Trophoblast cell (in vitro differentiated cells and primary cell): Measurements from ENCODE around the gene OSBPL3.

Source experiments
- DNase-seq, 2 donors: peaks; one replicate each; pipeline ENCODE4 v3.0.0-alpha.2; 2016
- H2AFZ ChIP-seq: 2 replicates; pipeline ENCODE4 v1.6.1; 2013; ENCODE audit warnings: low read length, moderate library complexity, mild to moderate bottlenecking; ENCODE audit not compliant: insufficient read depth, poor library complexity
- H2AK5ac ChIP-seq: 2 replicates; pipeline ENCODE4 v1.6.1; 2013; ENCODE audit warnings: mild to moderate bottlenecking, low read length
- H2BK120ac ChIP-seq: 2 replicates; pipeline ENCODE4 v1.6.1; 2013; ENCODE audit warnings: low read length, mild to moderate bottlenecking, moderate library complexity; ENCODE audit not compliant: insufficient read depth, poor library complexity
- H2BK12ac ChIP-seq: 2 replicates; pipeline ENCODE4 v1.6.1; 2013; ENCODE audit warnings: mild to moderate bottlenecking, low read length, moderate library complexity
- H2BK5ac ChIP-seq: 2 replicates; pipeline ENCODE4 v1.6.1; 2013; ENCODE audit warnings: low read length, low read depth, moderate library complexity, mild to moderate bottlenecking; ENCODE audit not compliant: poor library complexity
- H3K14ac ChIP-seq: 2 replicates; pipeline ENCODE4 v1.6.1; 2013; ENCODE audit warnings: mild to moderate bottlenecking, low read length
- H3K18ac ChIP-seq: 2 replicates; pipeline ENCODE4 v1.6.1; 2013; ENCODE audit warnings: mild to moderate bottlenecking, low read length
- H3K23ac ChIP-seq: 2 replicates; pipeline ENCODE4 v1.6.1; 2013; ENCODE audit warnings: low read length
- H3K27ac ChIP-seq: 2 replicates; pipeline ENCODE4 v1.5.1; 2013; ENCODE audit warnings: low read depth, mild to moderate bottlenecking, inconsistent platforms, low read length, moderate library complexity
- H3K27me3 ChIP-seq: 2 replicates; pipeline ENCODE4 v1.6.1; 2013; ENCODE audit warnings: inconsistent platforms, mild to moderate bottlenecking, low read length, moderate library complexity; ENCODE audit not compliant: insufficient read depth
- H3K36me3 ChIP-seq, 2 experiments: 1 replicate in 1 of 2; 2 replicates in 1 of 2; pipeline ENCODE4 v1.6.1; 2013; ENCODE audit warnings: low read length in 2 of 2, mild to moderate bottlenecking in 2 of 2, moderate library complexity in 1 of 2; ENCODE audit not compliant: insufficient read depth in 2 of 2, control insufficient read depth in 1 of 2
- H3K4ac ChIP-seq: 2 replicates; pipeline ENCODE4 v1.6.1; 2013; ENCODE audit warnings: low read depth, mild to moderate bottlenecking, low read length, moderate library complexity
- H3K4me1 ChIP-seq, 2 experiments: 1 replicate in 1 of 2; 2 replicates in 1 of 2; pipeline ENCODE4 v1.6.1; 2013; ENCODE audit warnings: low read length in 2 of 2, mild to moderate bottlenecking in 2 of 2, moderate library complexity in 1 of 2; ENCODE audit not compliant: insufficient read depth in 2 of 2, control insufficient read depth in 1 of 2
- H3K4me2 ChIP-seq: 2 replicates; pipeline ENCODE4 v1.6.1; 2013; ENCODE audit warnings: inconsistent platforms, mild to moderate bottlenecking, low read length, moderate library complexity
- H3K4me3 ChIP-seq: 2 replicates; pipeline ENCODE4 v1.5.1; 2013; ENCODE audit warnings: mild to moderate bottlenecking, low read depth, low read length, inconsistent platforms
- H3K79me1 ChIP-seq: one replicate; pipeline ENCODE4 v1.6.1; 2013; ENCODE audit warnings: low read length
- H3K79me2 ChIP-seq: 2 replicates; pipeline ENCODE4 v1.6.1; 2013; ENCODE audit warnings: low read length, mild to moderate bottlenecking; ENCODE audit not compliant: control insufficient read depth, insufficient read depth, poor library complexity
- H3K9ac ChIP-seq: 2 replicates; pipeline ENCODE4 v1.6.1; 2013; ENCODE audit warnings: mild to moderate bottlenecking, low read length
- H3K9me3 ChIP-seq: 2 replicates; pipeline ENCODE4 v1.6.1; 2013; ENCODE audit warnings: low read depth, mild to moderate bottlenecking, control low read depth, inconsistent platforms, low read length; ENCODE audit not compliant: insufficient read depth
- H4K12ac ChIP-seq: 2 replicates; pipeline ENCODE4 v1.6.1; 2013; ENCODE audit warnings: low read depth, mild to moderate bottlenecking, low read length, moderate library complexity
- H4K8ac ChIP-seq: 2 replicates; pipeline ENCODE4 v1.6.1; 2013; ENCODE audit warnings: low read depth, mild to moderate bottlenecking, low read length, moderate library complexity
- H4K91ac ChIP-seq: one replicate; pipeline ENCODE4 v1.6.1; 2013; ENCODE audit warnings: low read depth, mild to moderate bottlenecking, low read length, moderate library complexity
- WGBS: extraction: QIAGEN DNeasy Blood & Tissue Kit; methylation state at CpG from one replicate; pipeline ENCODE4 v1.1.7; 2013; ENCODE audit warnings: missing lambda C conversion rate; ENCODE audit not compliant: insufficient read length, insufficient coverage; ENCODE audit errors: extremely low coverage; 5-methylcytosine and 5-hydroxymethylcytosine counted together

The OSBPL3 gene

GRCh38 chr7:24879291-24879690 lies 100.7 kb downstream of the OSBPL3 start:
- H2AK5ac ChIP-seq: no peak overlapping the region
- no peaks in the 10 kb centered on the region for H3K27me3 ChIP-seq
- H3K9ac ChIP-seq: no peak overlapping the region
- no peaks in the 10 kb centered on the region for H3K9me3 ChIP-seq
- H3K79me1 ChIP-seq: no peaks in the 10 kb centered on the region
- WGBS: no CpG with 5 or more reads among the region's 2 CpGs
- H4K12ac ChIP-seq: no peak overlapping the region
- peaks cover 4% of the 10 kb centered on the region in 2 experiments for H3K4me1 ChIP-seq
- H2BK12ac ChIP-seq: no peak overlapping the region
- H3K27ac ChIP-seq: no peak overlapping the region
- H3K18ac ChIP-seq: no peak overlapping the region
- H4K8ac ChIP-seq: no peak overlapping the region
- H3K79me2 ChIP-seq: peaks cover 2% of the 10 kb centered on the region
- peaks cover 0 to 2% of the 10 kb centered on the region in 2 experiments for H3K36me3 ChIP-seq
- no peak overlapping the region for H3K4me2 ChIP-seq
- no peak for DNase-seq
- H2BK5ac ChIP-seq: no peak overlapping the region
- no peak overlapping the region for H2AFZ ChIP-seq
- H2BK120ac ChIP-seq: no peak overlapping the region
- H4K91ac ChIP-seq: no peak overlapping the region
- H3K14ac ChIP-seq: no peak overlapping the region
- H3K4ac ChIP-seq: no peak overlapping the region
- no peak overlapping the region for H3K23ac ChIP-seq
- no peak overlapping the region for H3K4me3 ChIP-seq

- no peak overlapping the region for H2AFZ ChIP-seq
- H2BK12ac ChIP-seq: no peak overlapping the region
- H3K9me3 ChIP-seq: no peaks in the 10 kb centered on the region
- no peaks in the 10 kb centered on the region for H3K79me1 ChIP-seq
- no peak overlapping the region for H3K18ac ChIP-seq
- no peak overlapping the region for H3K4me2 ChIP-seq
- no peak overlapping the region for H4K8ac ChIP-seq
- H3K27ac ChIP-seq: no peak overlapping the region
- H3K79me2 ChIP-seq: peaks cover 2% of the 10 kb centered on the region
- no CpG with 5 or more reads among the region's 4 CpGs for WGBS
- no peak overlapping the region for H4K12ac ChIP-seq
- DNase-seq: no peak
- H3K14ac ChIP-seq: no peak overlapping the region
- peaks cover 4 to 6% of the 10 kb centered on the region in 2 experiments for H3K4me1 ChIP-seq
- H3K27me3 ChIP-seq: no peaks in the 10 kb centered on the region
- H2BK5ac ChIP-seq: no peak overlapping the region
- H3K36me3 ChIP-seq: peaks cover 0 to 2% of the 10 kb centered on the region in 2 experiments
- H3K4ac ChIP-seq: no peak overlapping the region
- H2AK5ac ChIP-seq: no peak overlapping the region
- H2BK120ac ChIP-seq: no peak overlapping the region
- no peak overlapping the region for H4K91ac ChIP-seq
- no peak overlapping the region for H3K23ac ChIP-seq
- no peak overlapping the region for H3K4me3 ChIP-seq
- no peak overlapping the region for H3K9ac ChIP-seq
Measured at GRCh38 chr7:24877790-24878311, 102.1 kb downstream of the OSBPL3 start.

GRCh38 chr7:24874791-24875190 lies 105.2 kb downstream of the OSBPL3 start:
- H3K4me2 ChIP-seq: no peak overlapping the region
- no peak for DNase-seq
- peak overlapping the region; percentile 43 for H4K8ac ChIP-seq
- H4K12ac ChIP-seq: peak overlapping the region; percentile 7
- WGBS: no CpG with 5 or more reads among the region's 6 CpGs
- H3K18ac ChIP-seq: no peak overlapping the region
- no peak overlapping the region for H4K91ac ChIP-seq
- no peak overlapping the region for H2AFZ ChIP-seq
- H3K36me3 ChIP-seq: peaks cover 0 to 2% of the 10 kb centered on the region in 2 experiments
- peaks cover 4 to 6% of the 10 kb centered on the region in 2 experiments for H3K4me1 ChIP-seq
- no peak overlapping the region for H3K14ac ChIP-seq
- H3K79me1 ChIP-seq: no peaks in the 10 kb centered on the region
- H3K79me2 ChIP-seq: peaks cover 2% of the 10 kb centered on the region
- no peaks in the 10 kb centered on the region for H3K27me3 ChIP-seq
- no peaks in the 10 kb centered on the region for H3K9me3 ChIP-seq
- no peak overlapping the region for H2BK5ac ChIP-seq
- H3K4me3 ChIP-seq: no peak overlapping the region
- H3K9ac ChIP-seq: no peak overlapping the region
- H2BK12ac ChIP-seq: peak overlapping the region; percentile 31
- H2AK5ac ChIP-seq: no peak overlapping the region
- H3K27ac ChIP-seq: no peak overlapping the region
- H3K23ac ChIP-seq: no peak overlapping the region
- no peak overlapping the region for H2BK120ac ChIP-seq
- H3K4ac ChIP-seq: no peak overlapping the region

GRCh38 chr7:24873944-24874343 lies 106.0 kb downstream of the OSBPL3 start:
- WGBS: no CpG with 5 or more reads among the region's 4 CpGs
- Histone ChIP-seq H2AFZ (no peak overlapping the region), H3K36me3 (peaks cover 0 to 2% of the 10 kb centered on the region in 2 experiments), H3K14ac (no peak overlapping the region), H3K27me3 (no peaks in the 10 kb centered on the region), H4K12ac (no peak overlapping the region), H3K79me1 (no peaks in the 10 kb centered on the region), H2BK12ac (no peak overlapping the region), H2BK5ac (no peak overlapping the region), H2AK5ac (no peak overlapping the region), H3K27ac (no peak overlapping the region), H3K79me2 (peaks cover 2% of the 10 kb centered on the region), H3K4me3 (no peak overlapping the region), H3K9me3 (no peaks in the 10 kb centered on the region), H3K4ac (no peak overlapping the region), H3K9ac (no peak overlapping the region), H4K8ac (no peak overlapping the region), H3K4me2 (no peak overlapping the region), H3K4me1 (peaks cover 4 to 8% of the 10 kb centered on the region in 2 experiments), H3K23ac (no peak overlapping the region), H4K91ac (no peak overlapping the region), H3K18ac (no peak overlapping the region), H2BK120ac (no peak overlapping the region)
- no peak for DNase-seq
